SK-N-SH (cell line): Measurements from ENCODE around the gene XRCC6.

Experiments
- MAX ChIP-seq: IDR thresholded peaks from 2 replicates; pipeline ENCODE4 v1.4.0; 2012; ENCODE audit warnings: low read depth
- REST ChIP-seq: IDR thresholded peaks from 2 replicates; pipeline ENCODE4 v1.6.1; 2012; ENCODE audit warnings: mild to moderate bottlenecking, low read depth, low read length, moderate library complexity
- SIN3A ChIP-seq: IDR thresholded peaks from 2 replicates; pipeline ENCODE4 v1.6.1; 2012; ENCODE audit warnings: low read depth, mild to moderate bottlenecking, low read length, moderate library complexity, borderline replicate concordance
- SMC3 ChIP-seq: IDR thresholded peaks from 2 replicates; pipeline ENCODE4 v1.6.1; 2012; ENCODE audit warnings: low read depth, low read length, improper control_type of control experiment
- TAF1 ChIP-seq: IDR thresholded peaks from 2 replicates; pipeline ENCODE4 v1.6.1; 2012; ENCODE audit warnings: low read depth, mild to moderate bottlenecking, low read length, moderate library complexity, borderline replicate concordance
- USF2 ChIP-seq: fragments of 150-350 bp; IDR thresholded peaks from 2 replicates; pipeline ENCODE4 v1.6.1; 2017; ENCODE audit warnings: antibody characterized with exemption, low read length, low read depth, borderline replicate concordance
- ZBTB33 ChIP-seq: IDR thresholded peaks from 2 replicates; pipeline ENCODE4 v1.4.0; 2012; ENCODE audit warnings: low read depth, borderline replicate concordance
- TF ChIP-seq, protein P1 (sequence below): fragments of 200-600 bp; sonication (generic); IDR thresholded peaks from 2 replicates; pipeline ENCODE4 v1.6.1; 2017; ENCODE audit warnings: antibody characterized with exemption, mild to moderate bottlenecking, moderate library complexity

GRCh38 chr22:41654322-41654721 is 33.2 kb downstream of the XRCC6 start:
- TF ChIP-seq USF2 = no peak
- no peak for TF ChIP-seq SMC3
- TF ChIP-seq MAX = no peak
- no peak for TF ChIP-seq SIN3A
- no peak for TF ChIP-seq REST
- no peak for TF ChIP-seq ZBTB33
- TF ChIP-seq, protein P1, sequence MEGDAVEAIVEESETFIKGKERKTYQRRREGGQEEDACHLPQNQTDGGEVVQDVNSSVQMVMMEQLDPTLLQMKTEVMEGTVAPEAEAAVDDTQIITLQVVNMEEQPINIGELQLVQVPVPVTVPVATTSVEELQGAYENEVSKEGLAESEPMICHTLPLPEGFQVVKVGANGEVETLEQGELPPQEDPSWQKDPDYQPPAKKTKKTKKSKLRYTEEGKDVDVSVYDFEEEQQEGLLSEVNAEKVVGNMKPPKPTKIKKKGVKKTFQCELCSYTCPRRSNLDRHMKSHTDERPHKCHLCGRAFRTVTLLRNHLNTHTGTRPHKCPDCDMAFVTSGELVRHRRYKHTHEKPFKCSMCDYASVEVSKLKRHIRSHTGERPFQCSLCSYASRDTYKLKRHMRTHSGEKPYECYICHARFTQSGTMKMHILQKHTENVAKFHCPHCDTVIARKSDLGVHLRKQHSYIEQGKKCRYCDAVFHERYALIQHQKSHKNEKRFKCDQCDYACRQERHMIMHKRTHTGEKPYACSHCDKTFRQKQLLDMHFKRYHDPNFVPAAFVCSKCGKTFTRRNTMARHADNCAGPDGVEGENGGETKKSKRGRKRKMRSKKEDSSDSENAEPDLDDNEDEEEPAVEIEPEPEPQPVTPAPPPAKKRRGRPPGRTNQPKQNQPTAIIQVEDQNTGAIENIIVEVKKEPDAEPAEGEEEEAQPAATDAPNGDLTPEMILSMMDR = no peak
- no peak for TF ChIP-seq TAF1
